GM12874 (cell line): ENCODE data around the gene ZPBP2.
A peak's percentile ranks its signal among the peaks of the same experiment; 100 is the strongest.

Experiments used
- TF ChIP-seq, protein P1 (sequence below): IDR thresholded peaks from 2 replicates; pipeline ENCODE4 v1.5.1; 2011; ENCODE audit warnings: low read depth, mild to moderate bottlenecking, control low read depth, low read length, moderate library complexity; ENCODE audit not compliant: insufficient read depth

The ZPBP2 gene

DNA sequence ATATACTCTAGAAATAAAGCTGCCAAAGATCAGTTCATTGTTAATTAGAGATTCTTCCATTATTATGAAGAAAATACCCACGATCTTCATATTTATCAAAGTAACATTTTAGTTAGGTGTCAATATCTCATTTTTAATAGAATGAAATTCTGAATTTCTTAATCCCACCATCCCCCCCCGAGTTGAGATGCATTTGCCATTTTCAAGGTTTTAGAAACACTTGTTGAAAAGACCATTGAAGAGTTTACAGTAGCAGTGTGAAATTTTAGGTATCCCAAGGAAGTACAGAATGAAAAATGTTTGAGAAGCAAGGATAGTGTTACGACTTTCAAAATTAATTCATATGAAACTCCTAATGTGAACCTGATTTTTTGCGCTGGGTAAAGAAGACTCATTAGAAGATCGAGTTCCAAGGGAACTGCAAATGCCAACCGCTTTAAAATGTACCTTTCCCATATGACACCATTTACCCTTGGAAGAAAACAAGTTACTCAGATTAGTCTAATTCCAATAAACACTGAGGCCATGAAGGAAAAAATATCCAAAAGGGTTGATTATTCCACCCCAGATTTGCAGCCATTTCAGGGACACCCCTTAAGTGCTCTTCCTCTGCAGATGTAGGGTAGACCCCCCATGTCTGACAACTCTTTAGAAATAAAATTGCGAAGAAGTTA is 4.6 kb upstream of the ZPBP2 start:
- TF ChIP-seq, protein P1, sequence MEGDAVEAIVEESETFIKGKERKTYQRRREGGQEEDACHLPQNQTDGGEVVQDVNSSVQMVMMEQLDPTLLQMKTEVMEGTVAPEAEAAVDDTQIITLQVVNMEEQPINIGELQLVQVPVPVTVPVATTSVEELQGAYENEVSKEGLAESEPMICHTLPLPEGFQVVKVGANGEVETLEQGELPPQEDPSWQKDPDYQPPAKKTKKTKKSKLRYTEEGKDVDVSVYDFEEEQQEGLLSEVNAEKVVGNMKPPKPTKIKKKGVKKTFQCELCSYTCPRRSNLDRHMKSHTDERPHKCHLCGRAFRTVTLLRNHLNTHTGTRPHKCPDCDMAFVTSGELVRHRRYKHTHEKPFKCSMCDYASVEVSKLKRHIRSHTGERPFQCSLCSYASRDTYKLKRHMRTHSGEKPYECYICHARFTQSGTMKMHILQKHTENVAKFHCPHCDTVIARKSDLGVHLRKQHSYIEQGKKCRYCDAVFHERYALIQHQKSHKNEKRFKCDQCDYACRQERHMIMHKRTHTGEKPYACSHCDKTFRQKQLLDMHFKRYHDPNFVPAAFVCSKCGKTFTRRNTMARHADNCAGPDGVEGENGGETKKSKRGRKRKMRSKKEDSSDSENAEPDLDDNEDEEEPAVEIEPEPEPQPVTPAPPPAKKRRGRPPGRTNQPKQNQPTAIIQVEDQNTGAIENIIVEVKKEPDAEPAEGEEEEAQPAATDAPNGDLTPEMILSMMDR = no peak

DNA sequence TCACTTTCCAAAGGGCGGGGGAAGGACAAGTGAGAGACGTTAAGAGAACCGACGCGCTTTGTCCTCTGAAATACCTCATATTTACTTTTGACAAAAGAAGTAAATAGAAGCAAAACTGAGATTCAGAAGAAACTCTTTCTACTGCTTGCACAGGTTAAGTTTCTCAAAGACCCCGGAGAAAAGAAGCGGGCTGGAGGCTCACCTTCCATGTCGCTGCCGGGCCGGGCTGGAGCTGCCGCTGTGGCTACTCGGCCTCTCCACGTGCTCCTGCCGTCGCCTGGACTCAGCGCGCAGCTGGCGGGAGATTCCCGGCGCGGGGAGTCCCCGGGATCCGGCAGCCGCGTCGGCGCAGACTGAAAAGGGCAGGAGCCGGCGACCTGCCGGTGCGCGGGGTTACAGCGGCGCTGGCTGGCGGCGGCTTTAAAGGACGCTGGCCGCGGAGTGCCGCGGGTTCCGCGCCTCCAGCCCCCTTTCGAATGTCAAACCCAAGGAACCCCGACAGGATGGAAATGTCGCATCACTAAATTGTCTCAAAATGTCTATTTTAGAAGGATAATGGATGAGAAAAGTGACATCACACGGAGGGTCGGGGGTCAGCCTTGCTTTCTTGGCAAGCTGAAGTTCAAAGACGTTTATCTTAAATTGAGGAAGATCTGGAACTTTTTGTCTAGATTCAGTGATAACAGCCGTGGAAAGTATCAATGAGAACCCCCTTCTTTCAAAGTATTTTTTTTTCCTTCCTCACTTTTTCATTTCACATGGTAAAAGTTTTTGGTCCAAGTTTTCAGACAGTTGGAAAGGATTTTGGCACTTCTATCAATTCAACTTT is 3.9 kb upstream of the ZPBP2 start, which contains the start of gene IKZF3:
IKZF3 (minus strand) TSS at position 395 of the 829 bp plus-strand sequence; CDS start at position 209, 186 bp downstream.
- TF ChIP-seq, protein P1 = peak; percentile 36; the same call in 1 of the 2 replicates

DNA sequence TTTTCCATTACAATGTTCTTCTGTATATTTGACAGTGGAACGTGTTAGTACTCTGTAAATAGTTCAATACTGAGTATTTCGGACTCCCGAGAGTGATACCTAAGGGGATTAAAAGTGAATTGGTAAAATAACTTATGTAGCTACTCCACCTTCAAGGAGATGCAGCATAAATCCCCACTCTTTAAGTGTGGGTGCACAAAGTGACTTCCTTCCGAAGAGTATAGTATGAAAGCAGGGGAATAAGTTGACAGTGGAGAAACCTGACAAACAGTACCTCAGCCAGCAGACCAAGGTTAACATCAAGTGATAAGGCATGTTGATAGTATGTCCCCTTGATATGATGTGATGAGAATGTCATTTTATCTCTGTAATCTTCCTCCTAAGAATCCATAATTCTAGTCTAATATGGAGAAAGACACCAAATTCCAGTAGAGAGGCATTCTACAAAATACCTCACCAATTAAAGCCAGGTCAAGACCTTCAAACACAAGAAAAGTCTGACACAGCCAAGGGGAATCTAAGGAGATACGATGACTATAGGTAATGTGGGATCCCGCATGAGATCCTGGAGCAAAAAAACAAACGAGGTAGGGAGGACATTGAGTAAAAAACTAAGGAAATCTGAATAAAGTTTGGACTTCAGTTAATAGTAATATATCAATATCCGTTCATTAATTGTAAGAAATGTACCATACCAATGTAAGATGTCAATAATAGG is 1.8 kb upstream of the ZPBP2 start:
- TF ChIP-seq, protein P1 = no peak

DNA sequence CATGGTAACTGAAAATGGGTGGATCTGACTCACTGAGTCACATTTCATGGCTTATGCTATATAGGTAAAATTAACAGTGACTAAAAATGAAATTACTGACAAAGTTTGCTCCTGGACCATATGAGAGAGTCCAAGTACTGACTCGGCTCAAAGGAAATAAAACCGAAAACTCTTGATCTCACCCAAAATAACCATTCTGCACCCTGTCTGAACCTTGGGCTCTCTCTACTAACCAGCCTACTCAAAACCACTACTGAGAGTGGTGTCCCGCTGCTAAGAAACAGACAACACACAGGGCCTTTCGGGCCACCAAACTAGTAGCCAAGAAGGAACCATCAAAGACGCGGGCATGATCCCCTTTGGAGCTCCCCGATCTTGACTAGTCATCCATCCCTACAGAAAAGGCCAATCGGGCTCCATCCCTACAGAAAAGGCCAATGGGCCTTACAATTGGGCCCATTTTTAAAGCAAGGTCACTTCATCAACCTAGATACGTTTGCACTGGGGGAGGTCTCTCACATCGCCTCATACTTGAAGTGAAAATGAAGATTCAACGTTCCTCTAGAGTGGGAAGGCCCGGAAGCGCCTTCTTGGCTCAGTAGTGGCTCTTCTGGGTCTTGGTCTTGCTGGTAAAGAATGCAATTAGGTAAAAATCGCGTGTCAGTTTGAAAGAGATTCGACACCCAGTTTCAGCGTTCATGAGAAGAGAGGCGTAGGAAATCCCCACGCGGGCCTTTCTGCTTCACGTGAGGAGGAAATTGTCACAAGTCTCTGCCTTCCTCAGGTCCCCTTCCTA is 720 bp upstream of the ZPBP2 start:
- TF ChIP-seq, protein P1 = no peak

DNA sequence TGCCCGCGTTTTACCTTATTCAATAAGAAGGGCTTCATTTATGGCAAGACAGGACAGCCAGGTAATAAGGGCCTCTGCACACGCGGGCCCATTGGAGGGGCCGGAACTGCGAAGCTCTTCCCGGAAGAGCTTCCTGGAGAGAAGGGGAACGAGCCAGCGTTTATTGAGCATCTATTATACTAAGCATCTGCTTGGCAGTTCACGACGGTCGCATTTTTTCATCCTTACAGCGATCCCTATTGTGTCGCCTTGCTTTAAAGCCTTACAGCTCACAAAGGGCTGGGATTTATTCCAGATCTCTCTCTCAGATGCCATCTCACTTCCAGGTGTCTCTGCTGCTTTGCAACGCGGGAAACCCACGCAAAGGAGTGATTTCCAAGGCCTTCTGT is 546 bp downstream of the ZPBP2 start:
- TF ChIP-seq, protein P1 = no peak

DNA sequence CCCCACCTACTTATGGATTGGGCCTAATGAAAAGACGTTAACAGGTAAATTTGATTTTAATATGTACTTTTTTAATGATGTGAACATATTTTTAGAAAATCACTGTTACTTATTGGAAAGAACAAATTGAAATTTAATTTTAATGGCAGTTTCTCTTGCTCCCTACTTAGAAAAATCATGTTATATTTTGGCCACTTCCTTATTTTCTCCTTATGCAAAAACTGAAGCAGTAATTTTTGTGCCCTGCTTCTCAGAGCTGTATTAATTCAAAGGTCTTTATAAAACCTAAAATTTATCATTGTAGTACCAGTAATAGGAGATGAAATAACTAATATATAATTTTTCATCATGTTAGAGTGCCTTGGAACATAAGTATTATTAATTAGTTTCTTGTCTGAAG is 2.8 kb downstream of the ZPBP2 start:
- TF ChIP-seq, protein P1 = no peak
